HUES48 (cell line): ENCODE results near the gene MYO1H.

Source experiments
- H3K27ac ChIP-seq: one replicate; pipeline ENCODE4 v1.7.0; 2013; ENCODE audit warnings: low read depth, low read length, inconsistent platforms
- H3K27me3 ChIP-seq: 2 replicates; pipeline ENCODE4 v1.6.1; 2013; ENCODE audit warnings: mild to moderate bottlenecking, low read length; ENCODE audit not compliant: control insufficient read depth, insufficient read depth
- H3K36me3 ChIP-seq: 2 replicates; pipeline ENCODE4 v1.6.1; 2013; ENCODE audit warnings: low read length; ENCODE audit not compliant: control insufficient read depth, insufficient read depth
- H3K4me1 ChIP-seq: 2 replicates; pipeline ENCODE4 v1.6.1; 2013; ENCODE audit warnings: mild to moderate bottlenecking, low read length; ENCODE audit not compliant: control insufficient read depth, insufficient read depth
- H3K4me3 ChIP-seq: 2 replicates; pipeline ENCODE4 v1.5.1; 2013; ENCODE audit warnings: mild to moderate bottlenecking, low read depth, low read length
- H3K9ac ChIP-seq: 2 replicates; pipeline ENCODE4 v1.6.1; 2013; ENCODE audit warnings: mild to moderate bottlenecking, low read depth, low read length, moderate library complexity
- H3K9me3 ChIP-seq: 2 replicates; pipeline ENCODE4 v1.6.1; 2013; ENCODE audit warnings: low read length; ENCODE audit not compliant: control insufficient read depth, insufficient read depth

MYO1H gene

GRCh38 chr12:109346920-109347319 is 780 bp upstream of the MYO1H start:
- H3K9me3 ChIP-seq: no peaks in the 10 kb centered on the region
- no peaks in the 10 kb centered on the region for H3K36me3 ChIP-seq
- no peak overlapping the region for H3K4me3 ChIP-seq
- no peaks in the 10 kb centered on the region for H3K27me3 ChIP-seq
- no peak overlapping the region for H3K9ac ChIP-seq
- no peak overlapping the region for H3K27ac ChIP-seq
- H3K4me1 ChIP-seq: no peaks in the 10 kb centered on the region

DNA sequence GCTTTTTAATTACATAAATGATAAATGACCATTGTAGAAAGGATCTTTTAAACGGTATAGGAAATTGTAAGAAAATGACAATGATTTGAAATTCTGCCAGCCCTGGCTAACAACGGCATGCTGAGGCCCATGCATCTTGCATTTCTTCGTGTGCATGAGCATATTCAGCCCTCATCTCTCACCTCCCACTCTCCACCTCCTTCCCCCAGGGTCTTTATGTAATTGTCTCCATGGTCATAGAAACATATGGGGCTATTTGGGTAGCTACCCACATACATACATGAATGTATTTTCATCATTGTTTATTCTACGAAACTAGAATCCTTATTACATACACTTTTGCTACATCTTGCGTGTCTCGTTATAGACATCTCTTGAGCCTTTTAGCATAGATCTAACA is 4.5 kb downstream of the MYO1H start:
- no peak overlapping the region for H3K9ac ChIP-seq
- H3K27me3 ChIP-seq: no peaks in the 10 kb centered on the region
- no peaks in the 10 kb centered on the region for H3K4me1 ChIP-seq
- H3K36me3 ChIP-seq: no peaks in the 10 kb centered on the region
- H3K9me3 ChIP-seq: no peaks in the 10 kb centered on the region
- no peak overlapping the region for H3K27ac ChIP-seq
- no peak overlapping the region for H3K4me3 ChIP-seq

GRCh38 chr12:109356577-109356976 is 8.9 kb downstream of the MYO1H start:
- no peaks in the 10 kb centered on the region for H3K36me3 ChIP-seq
- no peaks in the 10 kb centered on the region for H3K4me1 ChIP-seq
- H3K27me3 ChIP-seq: no peaks in the 10 kb centered on the region
- no peak overlapping the region for H3K9ac ChIP-seq
- H3K27ac ChIP-seq: no peak overlapping the region
- no peak overlapping the region for H3K4me3 ChIP-seq
- no peaks in the 10 kb centered on the region for H3K9me3 ChIP-seq

DNA sequence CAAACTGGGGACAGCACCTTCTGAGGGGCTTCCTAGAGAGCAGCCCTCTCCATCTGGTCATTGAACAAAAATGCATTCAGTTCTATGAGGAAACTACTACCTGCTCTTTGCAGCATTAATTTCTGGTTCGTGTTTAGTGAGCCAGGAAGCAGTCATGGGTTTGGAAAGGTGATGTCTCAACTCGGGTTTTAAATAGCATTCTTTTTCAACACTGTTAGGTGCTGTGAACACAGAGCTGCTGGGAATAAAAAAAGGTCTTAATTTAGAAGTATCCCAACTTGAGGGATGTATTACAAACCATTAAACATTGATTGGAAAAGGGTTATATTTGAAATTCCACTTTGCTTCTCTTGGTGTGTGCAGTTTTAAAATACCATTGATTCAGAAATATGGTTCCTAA is 9.3 kb downstream of the MYO1H start:
- Histone ChIP-seq H3K4me3 (no peak overlapping the region), H3K27me3 (no peaks in the 10 kb centered on the region), H3K9me3 (no peaks in the 10 kb centered on the region), H3K4me1 (no peaks in the 10 kb centered on the region), H3K36me3 (no peaks in the 10 kb centered on the region), H3K27ac (no peak overlapping the region), H3K9ac (no peak overlapping the region)

DNA sequence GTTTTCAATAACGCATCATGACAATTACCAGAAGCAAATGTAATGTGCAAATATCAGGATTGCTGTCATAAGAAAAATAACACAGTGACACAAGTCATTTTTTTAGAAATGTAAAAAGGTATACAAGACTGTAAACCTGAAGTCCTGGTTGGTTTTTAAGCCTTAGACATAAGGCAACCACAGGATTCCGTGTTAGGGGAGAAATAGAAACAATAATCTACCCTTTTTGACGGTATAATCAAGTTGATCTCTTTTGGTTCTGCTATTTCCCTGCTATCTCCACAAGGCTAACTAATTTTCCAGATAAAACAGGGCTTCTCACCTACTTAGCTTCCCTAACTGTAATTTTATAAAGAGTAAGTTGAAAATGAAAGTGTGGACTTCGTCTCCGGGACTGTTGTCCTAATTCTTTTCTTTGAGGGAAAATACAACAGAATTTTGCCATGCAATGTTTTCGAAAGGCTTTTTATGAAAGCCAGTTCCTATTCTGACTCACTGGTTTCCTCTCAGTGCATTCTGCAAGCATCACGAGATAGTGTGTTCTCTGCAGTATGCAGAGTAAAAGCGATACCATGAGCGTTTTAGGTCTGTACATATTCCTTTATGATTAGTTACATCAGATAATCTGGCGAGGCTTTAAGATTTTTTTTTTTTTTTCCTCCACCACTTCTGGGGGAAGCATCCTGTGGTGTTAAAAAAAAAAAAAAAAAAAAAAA is 10.6 kb downstream of the MYO1H start:
- Histone ChIP-seq H3K4me1 (no peaks in the 10 kb centered on the region), H3K9me3 (no peaks in the 10 kb centered on the region), H3K9ac (no peak overlapping the region), H3K27me3 (no peaks in the 10 kb centered on the region), H3K27ac (no peak overlapping the region), H3K4me3 (no peak overlapping the region), H3K36me3 (no peaks in the 10 kb centered on the region)

- Histone ChIP-seq H3K27ac (no peak overlapping the region), H3K4me1 (no peaks in the 10 kb centered on the region), H3K9me3 (no peaks in the 10 kb centered on the region), H3K4me3 (no peak overlapping the region), H3K36me3 (no peaks in the 10 kb centered on the region), H3K27me3 (no peaks in the 10 kb centered on the region), H3K9ac (no peak overlapping the region)
These were observed 11.5 kb downstream of the MYO1H start for GRCh38 chr12:109359131-109359690.

GRCh38 chr12:109369831-109370230 is 22.1 kb downstream of the MYO1H start:
- Histone ChIP-seq H3K36me3 (no peaks in the 10 kb centered on the region), H3K9ac (no peak overlapping the region)

GRCh38 chr12:109377139-109377685 is 29.5 kb downstream of the MYO1H start:
- Histone ChIP-seq H3K4me1 (peaks cover 10% of the 10 kb centered on the region), H3K27me3 (no peaks in the 10 kb centered on the region), H3K36me3 (no peaks in the 10 kb centered on the region), H3K27ac (no peak overlapping the region), H3K9me3 (no peaks in the 10 kb centered on the region), H3K4me3 (no peak overlapping the region), H3K9ac (no peak overlapping the region)

More at GRCh38 chr12:109369831-109370230, 22.1 kb downstream of the MYO1H start:
- Histone ChIP-seq H3K9me3 (no peaks in the 10 kb centered on the region), H3K4me1 (no peaks in the 10 kb centered on the region), H3K27me3 (no peaks in the 10 kb centered on the region), H3K27ac (no peak overlapping the region), H3K4me3 (no peak overlapping the region)

DNA sequence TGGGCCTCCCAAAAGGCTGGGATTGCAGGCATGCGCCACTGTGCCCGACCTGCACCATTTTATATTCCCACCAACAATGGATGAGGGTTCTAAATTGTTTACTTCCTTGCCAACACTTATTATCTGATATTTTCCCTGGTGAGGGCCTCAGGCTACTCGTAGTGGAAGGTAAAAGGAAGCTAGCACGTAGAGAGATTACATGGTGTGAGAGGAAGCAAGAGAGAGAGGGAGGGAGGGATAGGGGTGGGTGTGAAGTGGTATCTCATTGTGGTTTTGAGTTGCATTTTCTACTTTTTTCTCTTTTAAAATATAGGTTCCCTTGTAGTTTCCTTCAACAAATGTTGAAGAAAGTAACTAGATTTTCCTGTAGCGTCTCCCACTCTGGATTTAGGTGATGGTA is 30.9 kb downstream of the MYO1H start:
- Histone ChIP-seq H3K27ac (no peak overlapping the region), H3K27me3 (no peaks in the 10 kb centered on the region), H3K4me3 (no peak overlapping the region), H3K36me3 (no peaks in the 10 kb centered on the region), H3K9me3 (no peaks in the 10 kb centered on the region), H3K9ac (no peak overlapping the region), H3K4me1 (peaks cover 10% of the 10 kb centered on the region)

DNA sequence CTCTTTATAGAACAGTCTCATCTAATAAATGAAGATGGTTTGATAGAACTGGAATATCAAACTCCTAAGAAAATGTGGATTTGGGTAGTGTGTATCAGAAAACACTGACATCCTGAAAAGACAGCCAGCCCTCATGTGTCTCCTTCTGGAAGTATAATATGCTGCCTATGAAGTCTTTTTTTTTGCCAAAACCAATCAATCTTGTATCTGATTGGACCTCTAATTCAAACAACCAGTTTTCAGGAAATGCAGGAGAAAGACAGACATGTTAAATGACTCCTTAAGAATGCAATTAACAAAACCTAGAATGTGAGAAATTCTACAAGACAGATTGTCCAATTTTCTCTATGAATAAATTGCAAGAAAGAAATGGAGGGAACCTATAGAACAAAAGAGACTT is 34.3 kb downstream of the MYO1H start:
- Histone ChIP-seq H3K27me3 (no peaks in the 10 kb centered on the region), H3K9ac (no peak overlapping the region)

GRCh38 chr12:109383240-109383639 is 35.5 kb downstream of the MYO1H start:
- H3K9ac ChIP-seq: no peak overlapping the region
- no peaks in the 10 kb centered on the region for H3K36me3 ChIP-seq
- H3K27me3 ChIP-seq: no peaks in the 10 kb centered on the region
- no peaks in the 10 kb centered on the region for H3K9me3 ChIP-seq
- no peak overlapping the region for H3K4me3 ChIP-seq
- no peaks in the 10 kb centered on the region for H3K4me1 ChIP-seq
- no peak overlapping the region for H3K27ac ChIP-seq

More for the DNA sequence above, 34.3 kb downstream of the MYO1H start:
- Histone ChIP-seq H3K4me1 (peaks cover 8% of the 10 kb centered on the region), H3K36me3 (no peaks in the 10 kb centered on the region), H3K4me3 (no peak overlapping the region), H3K9me3 (no peaks in the 10 kb centered on the region), H3K27ac (no peak overlapping the region)
